Astrocyte (in vitro differentiated cells and primary cell): ENCODE measurements around the gene ST6GALNAC1. TPM values are rescaled to one million over a fixed set of nuclear protein-coding genes. Genes with fewer than 3 reads are reported as not detected.

Experiments
- DNase-seq: peaks from one replicate; pipeline ENCODE4 v3.0.0-alpha.2; 2010; ENCODE audit warnings: low read depth
- FAIRE-seq: peaks from 2 replicates; lab custom pipeline; 2011; peaks lifted over from hg19 to GRCh38; lab: Jason Lieb, UNC
- H2AFZ ChIP-seq: 2 replicates; pipeline ENCODE4 v1.6.0; 2012; ENCODE audit warnings: low read depth, low read length, inconsistent platforms
- H3K27ac ChIP-seq: 2 replicates; pipeline ENCODE4 v1.5.1; 2011; ENCODE audit warnings: low read depth, low read length, inconsistent platforms
- H3K27me3 ChIP-seq: 2 replicates; pipeline ENCODE4 v1.6.0; 2011; ENCODE audit warnings: low read length, inconsistent platforms; ENCODE audit not compliant: insufficient read depth
- H3K36me3 ChIP-seq: 2 replicates; pipeline ENCODE4 v1.5.1; 2011; ENCODE audit warnings: low read length, inconsistent platforms; ENCODE audit not compliant: insufficient read depth
- H3K4me1 ChIP-seq: 2 replicates; pipeline ENCODE4 v1.5.1; 2011; ENCODE audit warnings: low read length, inconsistent platforms; ENCODE audit not compliant: insufficient read depth
- H3K4me2 ChIP-seq: 2 replicates; pipeline ENCODE4 v1.6.0; 2012; ENCODE audit warnings: low read length, inconsistent platforms
- H3K4me3 ChIP-seq: 2 replicates; pipeline ENCODE4 v1.5.1; 2011; ENCODE audit warnings: low read depth, mild to moderate bottlenecking, low read length, inconsistent platforms; ENCODE audit not compliant: insufficient read depth
- H3K79me2 ChIP-seq: 2 replicates; pipeline ENCODE4 v1.6.0; 2012; ENCODE audit warnings: mild to moderate bottlenecking, low read length, inconsistent platforms; ENCODE audit not compliant: insufficient read depth
- H3K9ac ChIP-seq: 2 replicates; pipeline ENCODE4 v1.6.0; 2012; ENCODE audit warnings: mild to moderate bottlenecking, low read length, inconsistent platforms
- H3K9me3 ChIP-seq: 2 replicates; pipeline ENCODE4 v1.5.1; 2012; ENCODE audit warnings: low read depth, mild to moderate bottlenecking, low read length, inconsistent platforms; ENCODE audit not compliant: insufficient read depth
- H4K20me1 ChIP-seq: 2 replicates; pipeline ENCODE4 v1.6.0; 2012; ENCODE audit warnings: low read length, inconsistent platforms; ENCODE audit not compliant: insufficient read depth
- H3K27ac Mint-ChIP-seq: one replicate; pipeline ENCODE4 v1.8.0; 2021; ENCODE audit warnings: mild to moderate bottlenecking, mixed read lengths; ENCODE audit not compliant: unreplicated experiment
- H3K27me3 Mint-ChIP-seq: one replicate; pipeline ENCODE4 v1.8.0; 2021; ENCODE audit warnings: low read depth, mixed read lengths; ENCODE audit not compliant: unreplicated experiment
- H3K36me3 Mint-ChIP-seq: one replicate; pipeline ENCODE4 v1.8.0; 2021; ENCODE audit warnings: low read depth, mixed read lengths; ENCODE audit not compliant: unreplicated experiment
- H3K4me1 Mint-ChIP-seq: one replicate; pipeline ENCODE4 v1.8.0; 2021; ENCODE audit warnings: low read depth, mixed read lengths; ENCODE audit not compliant: unreplicated experiment
- H3K4me3 Mint-ChIP-seq: one replicate; pipeline ENCODE4 v1.8.0; 2021; ENCODE audit warnings: mild to moderate bottlenecking, moderate library complexity, mixed read lengths; ENCODE audit not compliant: unreplicated experiment
- H3K9me3 Mint-ChIP-seq: one replicate; pipeline ENCODE4 v1.8.0; 2021; ENCODE audit warnings: mild to moderate bottlenecking, mixed read lengths; ENCODE audit not compliant: unreplicated experiment
- EZH2 ChIP-seq: IDR thresholded peaks from 2 replicates; pipeline ENCODE4 v1.6.1; 2012; ENCODE audit warnings: mild to moderate bottlenecking, low read length, inconsistent platforms; ENCODE audit not compliant: insufficient read depth
- total RNA-seq: library from RNA; stranded (reverse); gene quantifications from 2 replicates; pipeline ENCODE4 v1.2.1, GENCODE V29; 2021
- TF ChIP-seq, protein P1 (sequence below): IDR thresholded peaks from 2 replicates; pipeline ENCODE4 v1.5.1; 2011; ENCODE audit warnings: low read depth, mild to moderate bottlenecking, inconsistent platforms, low read length, moderate library complexity; ENCODE audit not compliant: insufficient read depth

The ST6GALNAC1 gene
- total RNA-seq, 1 donor from 2014 or later: not detected

DNA sequence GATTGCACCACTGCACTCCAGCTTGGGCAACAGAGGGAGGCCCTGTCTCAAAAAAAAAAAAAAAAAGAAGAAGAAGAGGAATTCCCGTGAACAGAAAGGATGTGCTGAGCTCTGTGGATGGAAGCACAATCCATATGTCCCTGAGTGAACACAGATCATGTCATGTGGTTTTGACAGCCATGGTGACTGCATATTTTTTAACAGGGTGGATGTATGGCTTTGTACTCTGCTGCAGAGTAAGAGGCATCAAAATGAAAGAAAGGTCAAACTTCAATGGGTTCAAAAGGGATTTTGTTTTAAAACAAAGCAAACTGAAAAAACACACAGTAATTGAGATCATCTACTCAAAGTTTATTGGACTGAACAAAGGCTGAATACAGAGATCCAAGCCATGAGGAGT is 35.7 kb upstream of the ST6GALNAC1 start:
- DNase-seq: no peak
- H3K9me3 Mint-ChIP-seq: no peaks in the 10 kb centered on the region
- Histone ChIP-seq H3K27me3 (no peaks in the 10 kb centered on the region), H3K27ac (no peak overlapping the region), H3K36me3 (peaks cover 5% of the 10 kb centered on the region), H3K9ac (no peak overlapping the region), H2AFZ (no peak overlapping the region), H3K9me3 (no peaks in the 10 kb centered on the region), H3K4me1 (peaks cover 19% of the 10 kb centered on the region), H4K20me1 (peaks cover 39% of the 10 kb centered on the region), H3K4me3 (no peak overlapping the region), H3K79me2 (no peaks in the 10 kb centered on the region), H3K4me2 (no peak overlapping the region)
- H3K36me3 Mint-ChIP-seq: peaks cover 15% of the 10 kb centered on the region
- H3K27me3 Mint-ChIP-seq: no peaks in the 10 kb centered on the region
- TF ChIP-seq EZH2: no peak
- TF ChIP-seq, protein P1, sequence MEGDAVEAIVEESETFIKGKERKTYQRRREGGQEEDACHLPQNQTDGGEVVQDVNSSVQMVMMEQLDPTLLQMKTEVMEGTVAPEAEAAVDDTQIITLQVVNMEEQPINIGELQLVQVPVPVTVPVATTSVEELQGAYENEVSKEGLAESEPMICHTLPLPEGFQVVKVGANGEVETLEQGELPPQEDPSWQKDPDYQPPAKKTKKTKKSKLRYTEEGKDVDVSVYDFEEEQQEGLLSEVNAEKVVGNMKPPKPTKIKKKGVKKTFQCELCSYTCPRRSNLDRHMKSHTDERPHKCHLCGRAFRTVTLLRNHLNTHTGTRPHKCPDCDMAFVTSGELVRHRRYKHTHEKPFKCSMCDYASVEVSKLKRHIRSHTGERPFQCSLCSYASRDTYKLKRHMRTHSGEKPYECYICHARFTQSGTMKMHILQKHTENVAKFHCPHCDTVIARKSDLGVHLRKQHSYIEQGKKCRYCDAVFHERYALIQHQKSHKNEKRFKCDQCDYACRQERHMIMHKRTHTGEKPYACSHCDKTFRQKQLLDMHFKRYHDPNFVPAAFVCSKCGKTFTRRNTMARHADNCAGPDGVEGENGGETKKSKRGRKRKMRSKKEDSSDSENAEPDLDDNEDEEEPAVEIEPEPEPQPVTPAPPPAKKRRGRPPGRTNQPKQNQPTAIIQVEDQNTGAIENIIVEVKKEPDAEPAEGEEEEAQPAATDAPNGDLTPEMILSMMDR: no peak
- peaks cover 13% of the 10 kb centered on the region for H3K4me1 Mint-ChIP-seq
- H3K4me3 Mint-ChIP-seq: no peak overlapping the region
- FAIRE-seq: no peak
- no peak overlapping the region for H3K27ac Mint-ChIP-seq

DNA sequence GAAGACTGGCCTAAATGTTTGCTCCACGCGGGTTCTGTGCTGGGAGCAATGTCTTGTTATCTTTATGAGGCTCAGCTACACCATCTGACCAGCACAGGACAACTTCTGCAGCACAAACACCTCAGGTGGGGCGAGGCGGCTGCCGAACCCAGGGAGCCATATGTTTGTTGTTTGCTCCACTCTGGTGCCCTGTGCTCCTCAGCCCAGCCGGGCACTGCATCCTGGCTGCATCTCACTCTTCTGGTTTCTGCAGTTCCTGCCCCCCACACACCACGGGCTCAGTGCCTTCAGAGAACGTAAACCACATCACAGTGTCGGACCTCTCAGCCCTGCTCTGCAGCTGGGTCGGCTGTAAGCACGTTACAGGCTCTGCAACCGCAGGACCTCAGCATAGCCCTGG is 34.8 kb upstream of the ST6GALNAC1 start:
- DNase-seq (no peak), FAIRE-seq (no peak)
- Histone ChIP-seq H3K27me3 (no peaks in the 10 kb centered on the region), H2AFZ (no peak overlapping the region), H3K4me3 (no peak overlapping the region), H3K9ac (no peak overlapping the region), H3K9me3 (no peaks in the 10 kb centered on the region), H3K4me1 (peaks cover 23% of the 10 kb centered on the region), H3K36me3 (peaks cover 5% of the 10 kb centered on the region), H4K20me1 (peaks cover 30% of the 10 kb centered on the region), H3K4me2 (no peak overlapping the region), H3K27ac (no peak overlapping the region), H3K79me2 (no peaks in the 10 kb centered on the region)
- Mint-ChIP-seq H3K27ac (no peak overlapping the region), H3K4me3 (no peak overlapping the region), H3K9me3 (no peaks in the 10 kb centered on the region), H3K4me1 (peaks cover 13% of the 10 kb centered on the region), H3K27me3 (no peaks in the 10 kb centered on the region), H3K36me3 (peaks cover 15% of the 10 kb centered on the region)
- TF ChIP-seq EZH2: no peak
- TF ChIP-seq, protein P1: no peak

DNA sequence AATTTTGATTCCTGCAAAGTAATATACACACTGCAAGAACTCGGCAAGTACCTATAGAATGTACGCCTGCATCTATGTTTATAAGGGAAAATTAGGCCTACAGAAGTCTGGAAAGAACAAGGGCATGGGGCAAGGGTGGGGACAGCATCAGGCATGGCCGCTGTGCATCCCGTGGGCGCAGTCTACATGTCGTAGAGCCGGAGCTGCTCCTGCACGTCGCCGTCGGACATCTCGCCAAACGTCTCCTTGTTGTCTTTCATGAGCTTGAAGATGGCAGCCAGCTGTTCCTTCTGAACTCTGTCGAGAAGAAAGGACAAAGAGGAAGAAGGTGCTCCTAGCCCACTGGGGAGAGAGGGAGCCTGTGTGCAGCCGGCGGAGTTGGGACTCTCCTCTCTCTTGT is 33.8 kb upstream of the ST6GALNAC1 start:
- Histone ChIP-seq H3K79me2 (no peaks in the 10 kb centered on the region), H4K20me1 (peaks cover 21% of the 10 kb centered on the region), H3K9ac (no peak overlapping the region), H2AFZ (no peak overlapping the region), H3K36me3 (peaks cover 5% of the 10 kb centered on the region), H3K27me3 (no peaks in the 10 kb centered on the region), H3K9me3 (no peaks in the 10 kb centered on the region), H3K4me1 (peaks cover 17% of the 10 kb centered on the region), H3K4me2 (no peak overlapping the region), H3K27ac (no peak overlapping the region), H3K4me3 (no peak overlapping the region)
- Mint-ChIP-seq H3K36me3 (peaks cover 17% of the 10 kb centered on the region), H3K9me3 (no peaks in the 10 kb centered on the region), H3K4me3 (no peak overlapping the region), H3K27me3 (no peaks in the 10 kb centered on the region), H3K27ac (no peak overlapping the region), H3K4me1 (peaks cover 15% of the 10 kb centered on the region)
- DNase-seq (no peak), FAIRE-seq (no peak)
- TF ChIP-seq EZH2: no peak
